ENCODE measurements around the gene USH2A. TPM values are rescaled to one million over a fixed set of nuclear protein-coding genes. Genes with fewer than 3 reads are reported as not detected.

USH2A gene
- total RNA-seq, 1 experiment from 2014 or later, result not detected

GRCh38 chr1:216119600-216119999 is 303.6 kb downstream of the USH2A start:
- no peaks in the 10 kb centered on the region for H3K9me3 ChIP-seq (ENCODE audit: control insufficient read depth in 1 of 2, insufficient read depth in 1 of 2, low read depth in 1 of 2, low read length in 2 of 2)
- no peak overlapping the region for H3K27ac ChIP-seq (ENCODE audit: low read depth, low read length)
- H4K20me1 ChIP-seq (ENCODE audit: insufficient read depth), result no peaks in the 10 kb centered on the region; the same call in 1 of the 2 replicates
- TF ChIP-seq ZNF274 (IDR thresholded peaks at IDR 0.05; ENCODE audit: low read depth, low read length) (no peak), CTCF (IDR thresholded peaks at IDR 0.05 in 2 of 3, conservative IDR thresholded peaks at IDR 0.05 in 1 of 3; ENCODE audit: borderline replicate concordance in 1 of 3, insufficient read depth in 1 of 3, low read depth in 2 of 3, low read length in 2 of 3) (peak in 2 of 3 experiments; percentile 41 to 49; a peak in 4 of 6 replicates), YY1 (IDR thresholded peaks at IDR 0.05; ENCODE audit: extremely low read depth, insufficient replicate concordance, low read depth, low read length) (no peak), CEBPB (IDR thresholded peaks at IDR 0.05; ENCODE audit: low read depth) (no peak), TCF7L2 (IDR thresholded peaks at IDR 0.05; ENCODE audit: borderline replicate concordance, extremely low read depth, insufficient read depth, insufficient read length) (no peak), RAD21 (IDR thresholded peaks at IDR 0.05; ENCODE audit: low read depth) (peak; percentile 22; the same call in 1 of the 2 replicates), EZH2phosphoT487 (IDR thresholded peaks at IDR 0.05; ENCODE audit: borderline replicate concordance) (no peak), ZBTB33 (IDR thresholded peaks at IDR 0.05; ENCODE audit: extremely low read depth, insufficient replicate concordance, low read length) (no peak), SIN3A (IDR thresholded peaks at IDR 0.05; ENCODE audit: low read depth) (no peak), EZH2 (IDR thresholded peaks at IDR 0.05) (no peak), POLR2A (IDR thresholded peaks at IDR 0.05; ENCODE audit: borderline replicate concordance, extremely low read depth, insufficient read depth, insufficient read length) (no peak), CBX3 (IDR thresholded peaks at IDR 0.05; ENCODE audit: low read depth) (no peak), JUND (IDR thresholded peaks at IDR 0.05) (no peak), ATF3 (IDR thresholded peaks at IDR 0.05) (no peak)
- no peaks in the 10 kb centered on the region for H3K27me3 ChIP-seq (ENCODE audit: insufficient read depth, low read length)
- no peak overlapping the region for H3K9ac ChIP-seq (ENCODE audit: low read length)
- no peak overlapping the region for H3K4me2 ChIP-seq (ENCODE audit: low read length)
- no peaks in the 10 kb centered on the region for H3K36me3 ChIP-seq (ENCODE audit: control insufficient read depth in 1 of 2, insufficient read depth in 2 of 2, low read length in 2 of 2)
- BruUV-seq (replicated peaks), result no TSS peak
- CTCF ChIA-PET, result interaction anchor here (1.0 to 1.2 kb wide), 2 partner anchors 14 to 410 kb away, joined by 3 read pairs; no protein-coding TSS in a partner anchor
- DNase-seq (ENCODE audit: low read depth, low spot score), result peak; percentile 1
- RAD21 ChIA-PET (ENCODE audit: low non-redundant PET in 1 of 2, low total read pairs in 2 of 2, uncharacterized antibody in 2 of 2, unreplicated experiment in 2 of 2), result no interaction called here
- H3K79me2 ChIP-seq (ENCODE audit: insufficient read depth, low read length), result no peaks in the 10 kb centered on the region
- H2AFZ ChIP-seq (ENCODE audit: low read depth, low read length, poor library complexity, severe bottlenecking), result no peak overlapping the region
- no peak for ATAC-seq
- intact Hi-C loops (cut with micrococcal nuclease), result loop anchor here (10.0 kb wide), 1 partner anchor 295 kb away; no protein-coding TSS in a partner anchor
- H3K4me3 ChIP-seq (replicated peaks in 1 of 2; ENCODE audit: low read depth in 1 of 2, low read length in 2 of 2), result no peak overlapping the region
- POLR2A ChIA-PET, result no interaction called here
- H3K9me2 ChIP-seq (ENCODE audit: insufficient read depth), result no peaks in the 10 kb centered on the region
- no peaks in the 10 kb centered on the region for H3K4me1 ChIP-seq (ENCODE audit: control insufficient read depth in 1 of 2, insufficient read depth in 2 of 2, low read length in 2 of 2)

All from HCT116 (cell line).